GM21825 (cell line): Measurements from ENCODE around the gene BNC2.

Source experiments
- ATAC-seq: cut with Tn5 transposase; IDR thresholded peaks from one replicate; pipeline ENCODE4 v1.9.1; 2021; ENCODE audit warnings: mild to moderate bottlenecking, moderate library complexity; ENCODE audit not compliant: unreplicated experiment

BNC2 gene

GRCh38 chr9:16817002-16817401 lies 53.5 kb downstream of the BNC2 start:
- ATAC-seq, result no peak

GRCh38 chr9:16816011-16816410 lies 54.5 kb downstream of the BNC2 start:
- no peak for ATAC-seq

GRCh38 chr9:16815079-16815478 lies 55.4 kb downstream of the BNC2 start:
- no peak for ATAC-seq

- no peak for ATAC-seq
Measured at GRCh38 chr9:16813838-16814237, 56.6 kb downstream of the BNC2 start.

- no peak for ATAC-seq
Measured at GRCh38 chr9:16811987-16812685, 58.3 kb downstream of the BNC2 start.

GRCh38 chr9:16809912-16810610 lies 60.4 kb downstream of the BNC2 start:
- ATAC-seq, result no peak

- no peak for ATAC-seq
Measured at GRCh38 chr9:16806674-16807073, 63.8 kb downstream of the BNC2 start.

- ATAC-seq, result no peak
Measured at GRCh38 chr9:16803648-16804047, 66.8 kb downstream of the BNC2 start.

- no peak for ATAC-seq
Measured at GRCh38 chr9:16801871-16802466, 68.5 kb downstream of the BNC2 start.

GRCh38 chr9:16796304-16796825 lies 74.1 kb downstream of the BNC2 start:
- ATAC-seq, result no peak

- no peak for ATAC-seq
Measured at GRCh38 chr9:16794871-16795639, 75.4 kb downstream of the BNC2 start.

- ATAC-seq, result no peak
Measured at GRCh38 chr9:16794103-16794502, 76.4 kb downstream of the BNC2 start.

GRCh38 chr9:16787724-16788123 lies 82.7 kb downstream of the BNC2 start:
- ATAC-seq, result no peak

GRCh38 chr9:16784002-16784401 lies 86.5 kb downstream of the BNC2 start:
- ATAC-seq, result no peak

- ATAC-seq, result no peak
Measured at GRCh38 chr9:16782490-16782889, 88.0 kb downstream of the BNC2 start.

GRCh38 chr9:16775330-16775729 lies 95.1 kb downstream of the BNC2 start:
- no peak for ATAC-seq

- no peak for ATAC-seq
Measured at GRCh38 chr9:16773617-16774016, 96.9 kb downstream of the BNC2 start.

GRCh38 chr9:16773116-16773515 lies 97.4 kb downstream of the BNC2 start:
- ATAC-seq, result no peak

- no peak for ATAC-seq
Measured at GRCh38 chr9:16771356-16771755, 99.1 kb downstream of the BNC2 start.

- no peak for ATAC-seq
Measured at GRCh38 chr9:16769291-16769690, 101.2 kb downstream of the BNC2 start.

- ATAC-seq, result no peak
Measured at GRCh38 chr9:16768816-16769215, 101.7 kb downstream of the BNC2 start.
